Caco-2 (cell line): ENCODE results near the gene SSH2. TPM values are rescaled to one million over a fixed set of nuclear protein-coding genes. Genes with fewer than 3 reads are reported as not detected.
"Not testable (repeated sequence)": the region's sequence is repeated elsewhere in the genome, so short reads cannot be mapped to it uniquely, and the experiment has no call there.

Source experiments
- BruUV-seq: library from RNA; stranded (reverse); fragments of 400-500 nt; replicated peaks from 2 replicates; lab custom pipeline; 2021; lab: Mats Ljungman, UMichigan
- CTCF ChIA-PET: fragments of 300-600 bp; sonication (Branson Sonifier 250); formaldehyde crosslinking; loops from one replicate; lab custom pipeline; 2022; ENCODE audit warnings: antibody characterized with exemption; lab: Charles Lee
- POLR2A ChIA-PET: fragments of 300-600 bp; sonication (Branson Sonifier 250); formaldehyde crosslinking; loops from one replicate; lab custom pipeline; 2022; ENCODE audit warnings: antibody characterized with exemption; lab: Charles Lee
- DNase-seq, 2 experiments: peaks; one replicate each; pipeline versions ENCODE4 v3.0.0 to v3.0.0-alpha.2; 2020 to 2022
- H3K27me3 ChIP-seq: replicated peaks from 2 replicates; pipeline ENCODE4 v1.6.0; 2011; ENCODE audit warnings: low read length; ENCODE audit not compliant: control insufficient read depth, insufficient read depth
- H3K36me3 ChIP-seq: 2 replicates; pipeline ENCODE4 v1.5.1; 2011; ENCODE audit warnings: low read length; ENCODE audit not compliant: control insufficient read depth, insufficient read depth
- H3K4me1 ChIP-seq: fragments of 250-450 bp; sonication (Bioruptor Pico); 2 replicates; pipeline ENCODE4 v1.5.1; 2020; ENCODE audit warnings: mild to moderate bottlenecking
- H3K4me3 ChIP-seq: 2 replicates; pipeline ENCODE4 v1.5.1; 2011; ENCODE audit warnings: low read depth, mild to moderate bottlenecking, control low read depth, low read length
- H3K9me3 ChIP-seq: fragments of 250-450 bp; sonication (Bioruptor Pico); 2 replicates; pipeline ENCODE4 v1.5.1; 2020; ENCODE audit warnings: mild to moderate bottlenecking, moderate library complexity
- H3K27ac Mint-ChIP-seq: one replicate; pipeline ENCODE4 v1.8.0; 2022; ENCODE audit warnings: mixed read lengths; ENCODE audit not compliant: unreplicated experiment
- H3K27me3 Mint-ChIP-seq: one replicate; pipeline ENCODE4 v1.8.0; 2022; ENCODE audit warnings: mixed read lengths; ENCODE audit not compliant: insufficient read depth, unreplicated experiment
- H3K36me3 Mint-ChIP-seq: one replicate; pipeline ENCODE4 v1.8.0; 2022; ENCODE audit warnings: mild to moderate bottlenecking, mixed read lengths; ENCODE audit not compliant: insufficient read depth, unreplicated experiment
- H3K4me1 Mint-ChIP-seq: one replicate; pipeline ENCODE4 v1.8.0; 2022; ENCODE audit warnings: low read depth, mixed read lengths; ENCODE audit not compliant: unreplicated experiment
- H3K4me3 Mint-ChIP-seq: one replicate; pipeline ENCODE4 v1.8.0; 2022; ENCODE audit warnings: mild to moderate bottlenecking, moderate library complexity, mixed read lengths; ENCODE audit not compliant: unreplicated experiment
- H3K9me3 Mint-ChIP-seq: one replicate; pipeline ENCODE4 v1.8.0; 2022; ENCODE audit warnings: mixed read lengths; ENCODE audit not compliant: unreplicated experiment
- intact Hi-C: fragments of 100-400 bp; cut with micrococcal nuclease; formaldehyde crosslinking; loops from one replicate; pipeline ENCODE4 v1.10.0; 2022; ENCODE audit not compliant: unreplicated experiment
- total RNA-seq: library from RNA; stranded (reverse); gene quantifications from 2 replicates; pipeline ENCODE4 v1.2.3, GENCODE V29; 2022
- TF ChIP-seq, protein P1 (sequence below), 2 experiments: fragments of 200-600 bp in 1 of 2; IDR thresholded peaks; 1 replicate in 1 of 2; 2 replicates in 1 of 2; pipeline versions ENCODE4 v1.5.1 to v1.8.0; 2011 to 2022; ENCODE audit warnings: antibody characterized with exemption in 1 of 2, control low read depth in 1 of 2, inconsistent platforms in 1 of 2, low read depth in 1 of 2, low read length in 1 of 2, mild to moderate bottlenecking in 1 of 2, moderate library complexity in 1 of 2; ENCODE audit not compliant: insufficient read depth in 1 of 2, severe bottlenecking in 1 of 2, unreplicated experiment in 1 of 2

The SSH2 gene
- total RNA-seq, 1 experiment from 2014 or later, result 48.2 TPM

DNA sequence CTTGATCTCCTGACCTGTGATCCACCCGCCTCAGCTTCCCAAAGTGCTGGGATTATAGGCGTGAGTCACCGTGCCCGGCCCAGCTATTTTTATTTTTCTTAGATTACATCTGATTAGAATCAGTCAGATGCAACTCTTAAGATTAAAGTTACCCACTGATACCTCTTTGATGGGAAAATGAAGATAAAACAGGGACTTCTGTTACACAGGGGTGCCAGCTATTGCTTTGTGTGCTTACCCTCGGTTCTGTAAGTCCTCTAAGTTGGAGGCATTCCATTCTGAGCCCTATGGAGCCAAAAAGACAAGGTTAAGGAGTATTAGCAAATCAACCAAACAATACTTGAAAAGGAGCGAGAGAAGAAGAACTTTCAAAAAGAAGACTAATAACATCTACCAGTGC is 274.7 kb downstream of the SSH2 start:
- Histone ChIP-seq H3K9me3 (no peaks in the 10 kb centered on the region), H3K4me1 (0 out of 2 replicates have a peak, but pooled peaks cover 10% of the 10 kb centered on the region), H3K27me3 (no peaks in the 10 kb centered on the region), H3K4me3 (no peak overlapping the region), H3K36me3 (no peaks in the 10 kb centered on the region; the same call in 1 of the 2 replicates)
- H3K9me3 Mint-ChIP-seq, result peaks cover 2% of the 10 kb centered on the region
- ChIA-PET POLR2A (no interaction called here), CTCF (interaction anchor here (0.6 to 1.8 kb wide), 3 partner anchors 10 to 275 kb away, joined by 3 to 5 read pairs (median 3); partner anchors contain the start of gene SSH2)
- TF ChIP-seq, protein P1, sequence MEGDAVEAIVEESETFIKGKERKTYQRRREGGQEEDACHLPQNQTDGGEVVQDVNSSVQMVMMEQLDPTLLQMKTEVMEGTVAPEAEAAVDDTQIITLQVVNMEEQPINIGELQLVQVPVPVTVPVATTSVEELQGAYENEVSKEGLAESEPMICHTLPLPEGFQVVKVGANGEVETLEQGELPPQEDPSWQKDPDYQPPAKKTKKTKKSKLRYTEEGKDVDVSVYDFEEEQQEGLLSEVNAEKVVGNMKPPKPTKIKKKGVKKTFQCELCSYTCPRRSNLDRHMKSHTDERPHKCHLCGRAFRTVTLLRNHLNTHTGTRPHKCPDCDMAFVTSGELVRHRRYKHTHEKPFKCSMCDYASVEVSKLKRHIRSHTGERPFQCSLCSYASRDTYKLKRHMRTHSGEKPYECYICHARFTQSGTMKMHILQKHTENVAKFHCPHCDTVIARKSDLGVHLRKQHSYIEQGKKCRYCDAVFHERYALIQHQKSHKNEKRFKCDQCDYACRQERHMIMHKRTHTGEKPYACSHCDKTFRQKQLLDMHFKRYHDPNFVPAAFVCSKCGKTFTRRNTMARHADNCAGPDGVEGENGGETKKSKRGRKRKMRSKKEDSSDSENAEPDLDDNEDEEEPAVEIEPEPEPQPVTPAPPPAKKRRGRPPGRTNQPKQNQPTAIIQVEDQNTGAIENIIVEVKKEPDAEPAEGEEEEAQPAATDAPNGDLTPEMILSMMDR (IDR thresholded peaks at IDR 0.05; ENCODE audit: insufficient read depth in 1 of 2, low read depth in 1 of 2, low read length in 1 of 2, severe bottlenecking in 1 of 2, unreplicated experiment in 1 of 2), result no peak
- DNase-seq, result no peak
- intact Hi-C loops, result no loop called here
- no TSS peak for BruUV-seq
- H3K27ac Mint-ChIP-seq, result no peak overlapping the region
- peaks cover 6% of the 10 kb centered on the region for H3K36me3 Mint-ChIP-seq
- no peaks in the 10 kb centered on the region for H3K4me1 Mint-ChIP-seq
- no peaks in the 10 kb centered on the region for H3K27me3 Mint-ChIP-seq
- no peak overlapping the region for H3K4me3 Mint-ChIP-seq

DNA sequence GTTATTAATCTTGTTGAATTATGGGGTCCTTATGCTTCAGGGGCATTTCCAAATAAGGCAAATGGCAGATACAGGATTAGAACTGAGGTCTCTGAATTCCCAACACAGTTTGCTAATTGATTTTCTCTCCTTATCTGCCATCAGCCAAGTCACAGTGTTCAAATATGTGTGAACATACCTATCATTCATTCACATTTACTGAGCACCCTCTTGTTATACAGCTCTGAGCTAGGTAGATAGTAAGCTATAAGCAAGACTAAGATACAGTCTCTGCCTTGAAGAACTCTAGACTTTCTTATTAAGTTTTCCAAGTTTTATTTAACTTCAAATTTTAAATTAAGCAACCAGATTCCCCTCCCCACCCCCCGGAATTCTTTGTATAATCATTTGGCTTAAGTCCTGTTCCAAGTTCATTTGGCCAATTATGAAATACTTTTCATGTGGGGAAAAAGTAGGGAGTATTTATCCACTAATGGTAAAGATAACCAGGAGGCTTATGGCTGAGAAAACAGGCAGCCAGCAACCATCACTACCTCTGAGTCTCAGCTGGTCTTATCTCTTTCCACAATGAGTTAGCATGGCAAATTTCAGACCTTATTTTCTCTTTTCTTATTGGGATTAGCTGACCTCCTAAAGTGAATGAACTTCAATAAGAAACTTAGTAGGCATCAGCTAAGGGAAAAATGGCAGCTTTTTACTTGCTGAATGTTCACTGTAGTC is 275.9 kb downstream of the SSH2 start:
- Histone ChIP-seq H3K27me3 (no peaks in the 10 kb centered on the region), H3K4me3 (no peak overlapping the region), H3K4me1 (0 out of 2 replicates have a peak, but pooled peaks cover 10% of the 10 kb centered on the region), H3K9me3 (no peaks in the 10 kb centered on the region), H3K36me3 (no peaks in the 10 kb centered on the region)
- Mint-ChIP-seq H3K4me3 (no peak overlapping the region), H3K27me3 (no peaks in the 10 kb centered on the region), H3K36me3 (peaks cover 6% of the 10 kb centered on the region), H3K27ac (no peak overlapping the region), H3K4me1 (no peaks in the 10 kb centered on the region), H3K9me3 (no peaks in the 10 kb centered on the region)
- intact Hi-C loops, result no loop called here
- TF ChIP-seq, protein P1 (IDR thresholded peaks at IDR 0.05; ENCODE audit: insufficient read depth in 1 of 2, low read depth in 1 of 2, low read length in 1 of 2, severe bottlenecking in 1 of 2, unreplicated experiment in 1 of 2), result no peak
- ChIA-PET POLR2A (interaction anchor here (0.6 to 0.7 kb wide), 2 partner anchors 51 to 88 kb away, joined by 3 to 4 read pairs; no protein-coding TSS in a partner anchor), CTCF (interaction anchor here (0.6 to 1.8 kb wide), 3 partner anchors 14 to 123 kb away, joined by 3 to 5 read pairs (median 4); no protein-coding TSS in a partner anchor)
- DNase-seq, result no peak
- BruUV-seq, result no TSS peak

DNA sequence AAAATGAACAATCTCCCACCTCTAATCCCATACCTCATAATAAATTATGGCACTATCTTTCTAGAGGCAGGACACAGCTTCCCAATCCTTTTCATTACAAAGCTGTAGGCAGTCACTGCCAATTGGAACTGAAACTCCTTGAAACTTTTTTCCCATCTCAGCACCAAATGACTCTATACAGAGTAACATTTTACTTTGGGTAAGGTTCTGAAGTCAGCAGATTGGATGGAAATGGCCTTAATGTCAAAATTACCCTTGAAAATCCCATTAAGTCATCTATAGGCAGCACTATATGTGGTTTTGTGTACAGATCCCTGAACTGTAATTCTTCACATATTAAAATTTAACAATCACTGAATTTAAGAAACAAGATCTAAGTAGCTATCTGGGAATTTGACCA is 277.1 kb downstream of the SSH2 start:
- no peaks in the 10 kb centered on the region for H3K27me3 ChIP-seq
- H3K36me3 ChIP-seq, result no peaks in the 10 kb centered on the region
- POLR2A ChIA-PET, result no interaction called here
- H3K4me3 Mint-ChIP-seq, result no peak overlapping the region
- no peaks in the 10 kb centered on the region for H3K9me3 ChIP-seq
- H3K4me3 ChIP-seq, result no peak overlapping the region
- BruUV-seq, result no TSS peak
- H3K36me3 Mint-ChIP-seq, result peaks cover 6% of the 10 kb centered on the region
- H3K4me1 ChIP-seq, result 0 out of 2 replicates have a peak, but pooled peaks cover 10% of the 10 kb centered on the region
- DNase-seq, result no peak
- no peak overlapping the region for H3K27ac Mint-ChIP-seq
- CTCF ChIA-PET, result no interaction called here
- H3K4me1 Mint-ChIP-seq, result no peaks in the 10 kb centered on the region
- no peaks in the 10 kb centered on the region for H3K27me3 Mint-ChIP-seq
- H3K9me3 Mint-ChIP-seq, result no peaks in the 10 kb centered on the region
- intact Hi-C loops, result no loop called here
- TF ChIP-seq, protein P1 (IDR thresholded peaks at IDR 0.05; ENCODE audit: insufficient read depth in 1 of 2, low read depth in 1 of 2, low read length in 1 of 2, severe bottlenecking in 1 of 2, unreplicated experiment in 1 of 2), result no peak

DNA sequence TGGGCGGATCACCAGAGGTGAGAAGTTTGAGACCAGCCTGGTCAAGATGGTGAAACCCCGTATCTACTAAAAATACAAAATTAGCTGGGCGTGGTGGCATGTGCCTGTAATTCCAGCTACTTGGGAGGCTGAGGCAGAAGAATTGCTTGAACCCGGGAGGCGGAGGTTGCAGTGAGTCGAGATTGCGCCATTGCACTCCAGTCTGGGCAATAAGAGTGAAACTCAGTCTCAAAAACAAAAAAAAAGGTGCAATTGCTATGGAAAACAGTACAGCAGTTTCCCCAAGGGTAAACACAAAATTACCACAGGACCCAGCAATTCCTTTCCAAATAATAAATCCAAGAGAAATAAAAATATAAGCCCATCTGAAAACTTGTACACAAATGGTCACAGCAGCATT is 278.1 kb downstream of the SSH2 start:
- H3K27ac Mint-ChIP-seq, H3K4me3 ChIP-seq, CTCF ChIA-PET, intact Hi-C loops, H3K4me1 Mint-ChIP-seq, H3K9me3 Mint-ChIP-seq, BruUV-seq, H3K27me3 Mint-ChIP-seq, H3K36me3 ChIP-seq, DNase-seq, H3K4me3 Mint-ChIP-seq, H3K27me3 ChIP-seq, H3K9me3 ChIP-seq, POLR2A ChIA-PET, H3K36me3 Mint-ChIP-seq: not testable (repeated sequence)
- 0 out of 2 replicates have a peak, but pooled peaks cover 10% of the 10 kb centered on the region for H3K4me1 ChIP-seq
